ENCODE measurements around the gene TNFRSF14. TPM values are rescaled to one million over a fixed set of nuclear protein-coding genes. Genes with fewer than 3 reads are reported as not detected.
"Not testable (repeated sequence)": the region's sequence is repeated elsewhere in the genome, so short reads cannot be mapped to it uniquely, and the experiment has no call there.

Gene TNFRSF14
- total RNA-seq, 4 donors from 2014 or later: 35.2 to 43.6 (median 38.3) TPM

- TF ChIP-seq CTCF (IDR thresholded peaks at IDR 0.05): no peak
- no peak for TF ChIP-seq POLR2A (IDR thresholded peaks at IDR 0.05)
- DNase-seq (ENCODE audit: low spot score in 2 of 2): peak; percentile 90 to 97
- peak overlapping the region; percentile 16 for H3K4me3 ChIP-seq (ENCODE audit: low read depth, poor library complexity, severe bottlenecking)
- intact Hi-C loops (cut with DNase I; ENCODE audit: low total_unique reads): no loop called here
- 0% methylated on average over 18 to 19 of the region's 52 CpGs for WGBS, 2 donors
Measured at GRCh38 chr1:2546515-2547209, 9.5 kb upstream of the TNFRSF14 start.

GRCh38 chr1:2547210-2548067 is 8.7 kb upstream of the TNFRSF14 start:
- no peak for DNase-seq (ENCODE audit: low spot score in 2 of 2)
- TF ChIP-seq POLR2A (IDR thresholded peaks at IDR 0.05) (no peak), CTCF (IDR thresholded peaks at IDR 0.05) (no peak)
- WGBS, 2 donors: 8 to 10% methylated on average over 10 to 26 of the region's 27 CpGs
- no peak overlapping the region for H3K4me3 ChIP-seq (ENCODE audit: low read depth, poor library complexity, severe bottlenecking)
- intact Hi-C loops (cut with DNase I; ENCODE audit: low total_unique reads): loop anchor here (1.0 kb wide), 1 partner anchor 133 kb away; no protein-coding TSS in a partner anchor

- 2% methylated on average over 17 of the region's 17 CpGs for WGBS, 2 donors
- DNase-seq (ENCODE audit: low spot score in 2 of 2): peak; percentile 76 to 96
- no peak overlapping the region for H3K4me3 ChIP-seq (ENCODE audit: low read depth, poor library complexity, severe bottlenecking)
- no peak for TF ChIP-seq POLR2A (IDR thresholded peaks at IDR 0.05)
- TF ChIP-seq CTCF (IDR thresholded peaks at IDR 0.05): peak in 1 of 3 donors; percentile 69
- intact Hi-C loops (cut with DNase I; ENCODE audit: low total_unique reads): loop anchor here (1.0 kb wide), 1 partner anchor 134 kb away; no protein-coding TSS in a partner anchor
Measured at GRCh38 chr1:2548068-2548589, 8.0 kb upstream of the TNFRSF14 start.

- intact Hi-C loops (cut with DNase I; ENCODE audit: low total_unique reads): not testable (repeated sequence)
Measured at GRCh38 chr1:2549367-2550029, 6.7 kb upstream of the TNFRSF14 start.

GRCh38 chr1:2550309-2550861 is 5.8 kb upstream of the TNFRSF14 start:
- 78 to 81% methylated on average over 9 to 10 of the region's 12 CpGs for WGBS, 2 donors
- intact Hi-C loops (cut with DNase I; ENCODE audit: low total_unique reads); DNase-seq (ENCODE audit: low spot score in 2 of 2); H3K4me3 ChIP-seq (ENCODE audit: low read depth, poor library complexity, severe bottlenecking): not testable (repeated sequence)

More at GRCh38 chr1:2549367-2550029, 6.7 kb upstream of the TNFRSF14 start:
- H3K4me3 ChIP-seq (ENCODE audit: low read depth, poor library complexity, severe bottlenecking); DNase-seq (ENCODE audit: low spot score in 2 of 2): not testable (repeated sequence)
- WGBS, 2 donors: 76 to 84% methylated on average over 18 to 19 of the region's 28 CpGs

GRCh38 chr1:2551544-2551943 is 4.6 kb upstream of the TNFRSF14 start:
- DNase-seq (ENCODE audit: low spot score in 2 of 2); H3K4me3 ChIP-seq (ENCODE audit: low read depth, poor library complexity, severe bottlenecking); intact Hi-C loops (cut with DNase I; ENCODE audit: low total_unique reads): not testable (repeated sequence)
- WGBS, 2 donors: 77 to 83% methylated on average over 9 of the region's 9 CpGs

Measured in lower leg skin (tissue), 4 donors.